GM23248 (cell line): ENCODE results near the gene LAMA3.

Experiments used
- EZH2 ChIP-seq: fragments of 200-600 bp; sonication (generic); IDR thresholded peaks from 2 replicates; pipeline ENCODE4 v1.6.1; 2018; ENCODE audit warnings: antibody characterized with exemption, mild to moderate bottlenecking; ENCODE audit not compliant: insufficient read depth, poor library complexity, severe bottlenecking
- EZH2phosphoT487 ChIP-seq: fragments of 200-600 bp; sonication (generic); IDR thresholded peaks from 2 replicates; pipeline ENCODE4 v1.6.1; 2018; ENCODE audit warnings: antibody characterized with exemption, moderate library complexity, mild to moderate bottlenecking, low read depth; ENCODE audit not compliant: insufficient read depth

DNA sequence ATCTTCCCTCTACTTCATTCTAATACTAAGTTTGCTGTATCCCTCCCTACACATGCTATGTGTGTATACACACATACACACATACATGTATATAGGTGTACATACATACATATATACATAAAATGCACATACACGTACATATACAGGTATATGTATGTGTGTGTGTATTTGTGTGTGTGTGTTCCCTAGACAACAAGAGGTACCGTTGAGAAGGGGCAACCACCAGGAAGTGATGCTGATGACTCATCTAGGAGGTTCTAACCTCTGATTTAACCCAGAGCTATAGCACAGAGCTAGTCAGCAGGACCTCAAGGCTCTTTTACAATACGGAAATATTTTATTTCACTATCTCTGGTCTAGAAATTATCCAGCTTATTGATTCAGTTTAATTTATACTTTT, 139.2 kb downstream of the LAMA3 start:
- TF ChIP-seq EZH2 (no peak), EZH2phosphoT487 (no peak)
